NCI-H2171 (cell line): ENCODE data around the gene CCBE1.

Experiments
- DNase-seq: peaks from one replicate; lab custom pipeline; 2025; lab: John Stamatoyannopoulos, UW

CCBE1 gene

GRCh38 chr18:59454909-59455727, 242.1 kb downstream of the CCBE1 start:
- DNase-seq: no peak

DNA sequence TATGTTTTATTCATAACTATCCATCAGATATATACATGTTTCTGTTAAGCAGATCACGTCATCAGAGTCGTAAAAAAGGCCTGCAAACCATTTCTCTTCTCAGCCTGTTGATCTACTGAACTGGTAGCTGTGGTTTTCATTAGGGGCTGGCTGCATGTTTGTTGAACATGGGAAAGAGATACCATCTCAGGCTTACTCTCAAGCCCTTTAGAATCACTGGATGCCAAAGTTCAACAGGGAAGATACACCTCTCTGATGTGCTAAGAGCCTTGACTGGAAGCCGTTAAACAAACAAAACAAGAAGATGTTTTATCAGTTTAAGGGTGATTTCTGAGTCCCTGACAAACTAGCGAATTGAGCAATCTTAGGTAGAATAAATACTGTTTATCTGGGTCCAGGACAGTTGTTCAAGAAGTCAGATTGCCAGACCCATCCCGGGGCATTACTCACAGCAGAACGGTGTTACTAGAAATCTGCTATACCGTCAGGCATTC, 243.7 kb downstream of the CCBE1 start:
- no peak for DNase-seq

DNA sequence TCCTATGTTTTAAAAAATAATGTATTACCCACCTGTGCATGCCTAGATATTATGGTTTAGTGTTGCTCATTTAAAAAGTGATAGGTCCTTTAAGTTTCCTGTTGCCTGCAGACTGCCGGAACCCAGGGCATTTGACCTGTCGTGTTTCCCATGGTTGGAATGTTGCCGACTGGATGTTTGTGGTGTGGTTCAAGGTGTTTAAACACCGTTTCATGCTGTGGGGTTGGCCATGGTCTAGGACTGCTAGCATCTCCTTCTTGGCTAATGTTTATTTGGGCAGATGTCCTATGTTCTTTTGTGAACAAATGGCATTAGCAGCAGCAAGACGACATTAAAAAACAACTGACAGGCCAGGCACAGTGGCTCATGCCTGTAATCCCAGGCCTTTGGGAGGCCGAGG, 245.3 kb downstream of the CCBE1 start:
- DNase-seq: no peak

GRCh38 chr18:59451073-59451472, 246.2 kb downstream of the CCBE1 start:
- DNase-seq: no peak

DNA sequence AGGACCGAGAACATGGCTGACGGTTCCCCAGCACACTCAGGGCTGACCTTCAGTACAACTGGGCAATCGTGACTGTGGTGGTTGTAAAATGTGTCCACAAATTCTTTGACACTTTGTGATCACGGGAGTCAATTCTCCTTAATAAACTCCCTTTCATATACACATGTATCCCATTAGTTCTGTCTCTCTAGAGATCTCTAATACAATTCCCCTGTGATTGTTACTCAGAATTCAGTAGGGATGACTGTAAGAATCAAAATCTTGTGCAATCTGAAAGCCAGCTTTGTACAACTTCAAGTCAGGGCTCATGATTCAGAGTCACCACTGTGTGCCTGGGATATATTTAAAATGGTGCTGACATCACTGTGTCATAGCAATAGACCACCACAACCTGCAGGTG, 248.7 kb downstream of the CCBE1 start:
- DNase-seq: no peak

DNA sequence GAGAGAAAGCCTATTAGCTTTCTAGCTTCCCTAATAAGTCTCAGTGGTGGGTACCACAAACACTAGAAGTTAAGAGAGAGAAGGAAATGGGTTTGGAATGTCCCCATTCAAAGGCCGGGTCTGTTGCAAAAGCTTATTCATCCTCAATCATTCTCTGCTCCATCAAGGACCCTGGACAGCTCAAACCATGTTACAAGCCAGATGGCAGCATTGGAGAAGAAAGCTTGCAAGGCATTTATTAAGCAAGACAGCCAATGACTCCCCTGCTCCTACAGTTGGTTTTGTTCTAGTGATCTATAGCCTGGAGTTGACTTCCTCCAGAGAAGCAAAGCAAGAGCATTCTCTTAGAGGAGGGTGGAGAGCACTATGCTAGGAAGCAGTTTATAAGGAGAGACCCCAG, 251.2 kb downstream of the CCBE1 start:
- DNase-seq: no peak

GRCh38 chr18:59437851-59438569, 259.2 kb downstream of the CCBE1 start:
- no peak for DNase-seq

- DNase-seq: no peak
These were observed 264.2 kb downstream of the CCBE1 start for GRCh38 chr18:59432803-59433597.

GRCh38 chr18:59431131-59431530, 266.1 kb downstream of the CCBE1 start:
- DNase-seq: no peak

GRCh38 chr18:59429608-59430007, 267.6 kb downstream of the CCBE1 start:
- DNase-seq: no peak

DNA sequence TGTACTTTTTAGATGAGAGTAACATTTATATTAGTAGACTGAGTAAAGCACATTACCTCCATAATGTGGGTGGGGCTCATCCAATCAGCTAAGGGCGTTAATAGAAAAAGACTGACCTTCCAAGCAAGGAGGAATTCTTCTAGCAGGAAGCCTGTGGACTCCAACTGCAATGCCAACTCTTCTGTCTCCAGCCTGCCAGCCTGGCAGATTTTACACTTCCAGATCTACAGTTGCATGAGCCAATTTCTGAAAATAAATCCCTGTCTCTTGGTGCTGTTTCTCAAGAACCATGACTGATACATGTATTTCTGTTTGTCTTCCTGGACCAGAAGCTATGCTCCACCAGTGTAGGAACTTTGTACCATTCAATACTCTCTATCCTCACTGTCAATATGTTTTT, 269.2 kb downstream of the CCBE1 start:
- DNase-seq: no peak

DNA sequence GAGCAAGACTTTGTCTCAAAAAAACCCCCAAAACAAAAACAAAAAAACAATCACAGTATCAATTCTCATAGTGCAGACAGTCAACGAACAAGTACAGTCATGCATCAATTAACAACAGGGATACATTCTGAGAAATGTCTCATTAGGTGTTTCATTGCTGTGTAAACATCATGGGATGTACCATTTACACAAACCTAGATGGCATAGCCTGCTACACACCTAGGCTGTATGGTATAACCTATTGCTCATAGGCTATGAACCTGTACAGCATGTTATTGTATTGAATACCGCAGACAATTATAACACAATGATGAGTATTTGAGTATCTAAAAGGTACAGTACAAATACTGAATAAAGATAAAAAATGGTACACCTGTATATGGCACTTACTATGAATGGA, 270.4 kb downstream of the CCBE1 start:
- no peak for DNase-seq

GRCh38 chr18:59423259-59423658, 274.0 kb downstream of the CCBE1 start:
- DNase-seq: no peak

DNA sequence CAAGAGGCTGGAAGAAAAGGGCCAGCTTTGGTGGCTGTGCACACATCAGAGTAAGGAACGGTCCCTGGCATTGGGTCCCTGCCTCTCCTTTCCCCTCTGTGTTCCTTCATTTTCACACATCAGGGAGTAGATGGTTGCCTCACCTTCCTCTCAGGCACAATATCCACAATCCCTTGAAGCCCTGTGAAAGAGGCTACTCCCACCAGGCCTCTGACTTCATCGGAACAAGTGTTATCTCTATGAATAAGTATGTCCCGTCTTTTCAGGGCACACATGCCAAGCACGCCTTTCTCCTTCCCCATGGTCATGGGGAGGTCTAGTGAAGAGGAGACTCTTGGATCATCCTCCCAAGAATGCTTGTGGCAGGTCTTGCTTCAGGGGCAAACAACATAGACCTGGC, 277.0 kb downstream of the CCBE1 start:
- DNase-seq: no peak

- peak; percentile 1 for DNase-seq
These were observed 277.8 kb downstream of the CCBE1 start for GRCh38 chr18:59419386-59419785.

DNA sequence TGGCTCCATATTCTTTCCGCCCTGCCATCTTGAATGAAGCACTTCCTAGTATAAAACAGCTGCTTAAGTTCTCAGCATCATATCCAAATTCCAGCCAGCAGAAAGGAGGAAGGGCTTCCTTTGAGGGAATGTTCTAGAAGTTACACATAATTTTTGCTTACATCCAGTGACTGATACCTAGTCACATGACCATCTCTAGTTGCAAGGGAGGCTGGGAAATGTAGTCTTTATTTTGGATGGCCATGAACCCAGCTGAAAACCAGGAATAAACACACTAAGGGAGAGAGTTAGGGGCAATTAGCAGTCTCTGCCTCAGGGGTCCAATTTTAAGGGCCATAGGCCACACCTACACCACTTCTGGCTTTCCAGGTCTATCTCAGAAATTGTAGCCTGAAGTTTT, 280.4 kb downstream of the CCBE1 start:
- DNase-seq: no peak

DNA sequence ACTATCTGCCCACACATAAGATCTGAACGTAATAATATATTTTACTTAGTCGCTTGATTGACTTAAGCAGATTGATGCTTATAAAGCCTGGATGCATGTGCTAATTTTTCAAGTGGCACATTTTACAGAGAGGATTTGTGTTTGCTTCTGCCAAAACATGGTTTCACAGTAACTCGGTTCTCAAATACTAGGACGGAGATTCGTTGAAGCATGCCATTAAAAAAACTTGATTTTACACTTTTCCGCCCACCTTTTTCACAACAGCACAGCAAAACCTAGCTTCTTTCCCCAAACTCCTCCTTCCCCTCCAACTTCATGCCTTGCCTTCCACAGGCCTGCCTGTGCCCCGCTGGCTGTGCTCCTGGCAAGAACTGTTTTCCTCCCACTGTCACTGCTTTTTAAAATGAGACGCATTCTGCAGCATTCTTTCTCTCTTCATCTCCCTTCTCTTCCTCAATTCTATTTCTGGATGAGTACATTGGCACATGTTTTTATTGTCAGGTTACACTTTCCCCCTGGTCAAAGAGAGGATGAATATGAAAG, 283.0 kb downstream of the CCBE1 start:
- no peak for DNase-seq

GRCh38 chr18:59402432-59403090, 294.7 kb downstream of the CCBE1 start:
- DNase-seq: peak; percentile 82

GRCh38 chr18:59400407-59400806, 296.8 kb downstream of the CCBE1 start:
- DNase-seq: no peak

GRCh38 chr18:59395226-59396175, 301.7 kb downstream of the CCBE1 start:
- DNase-seq: no peak

DNA sequence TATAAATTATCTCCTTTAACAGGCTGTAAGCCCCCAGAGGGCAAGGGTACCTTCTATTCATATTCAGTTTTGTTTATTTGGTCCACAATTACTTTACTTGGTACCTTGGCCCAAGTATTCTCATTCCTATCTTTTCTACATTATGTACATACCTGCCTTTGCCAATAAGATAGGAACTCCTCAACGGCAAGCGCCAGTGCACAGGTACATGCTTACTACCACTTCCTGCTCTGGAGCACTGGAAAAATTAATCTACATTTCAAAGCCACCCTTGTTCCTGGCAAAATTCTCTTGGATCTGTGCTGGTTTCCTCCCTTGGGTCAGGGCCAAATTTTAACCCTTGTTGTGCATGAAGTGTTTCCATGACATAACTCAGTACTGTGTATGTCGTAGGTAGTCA, 303.8 kb downstream of the CCBE1 start:
- no peak for DNase-seq
